ENCODE data around the gene KCNAB3. TPM values are rescaled to one million over a fixed set of nuclear protein-coding genes. Genes with fewer than 3 reads are reported as not detected.

KCNAB3 gene
- total RNA-seq, 2 donors from 2014 or later, result 1.2 to 2.2 TPM

DNA sequence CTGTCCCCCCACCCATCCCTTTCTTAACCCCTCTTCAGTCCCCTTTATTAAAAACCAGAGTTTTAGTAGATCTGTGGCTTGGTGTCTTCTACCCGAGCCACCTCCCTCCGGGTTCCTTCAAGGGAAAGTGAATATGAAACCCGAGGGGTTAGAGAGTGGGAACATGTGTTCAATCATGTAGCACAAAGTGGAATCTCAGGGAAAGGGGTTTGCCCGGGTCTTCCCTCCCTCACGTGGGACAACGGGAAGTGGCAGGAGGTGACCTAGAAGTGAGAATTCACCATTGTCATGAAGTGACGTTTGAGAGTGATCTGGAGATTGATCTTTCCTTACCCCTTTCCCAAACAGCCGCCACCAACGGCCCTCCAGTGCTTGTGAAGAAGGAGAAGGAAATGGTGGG lies 18.5 kb downstream of the KCNAB3 start:
- DNase-seq (ENCODE audit: low spot score), result no peak
- intact Hi-C loops (cut with DNase I), result loop anchor here in 1 of 2 donors (5.0 kb wide), 1 partner anchor 81 kb away; no protein-coding TSS in a partner anchor

DNA sequence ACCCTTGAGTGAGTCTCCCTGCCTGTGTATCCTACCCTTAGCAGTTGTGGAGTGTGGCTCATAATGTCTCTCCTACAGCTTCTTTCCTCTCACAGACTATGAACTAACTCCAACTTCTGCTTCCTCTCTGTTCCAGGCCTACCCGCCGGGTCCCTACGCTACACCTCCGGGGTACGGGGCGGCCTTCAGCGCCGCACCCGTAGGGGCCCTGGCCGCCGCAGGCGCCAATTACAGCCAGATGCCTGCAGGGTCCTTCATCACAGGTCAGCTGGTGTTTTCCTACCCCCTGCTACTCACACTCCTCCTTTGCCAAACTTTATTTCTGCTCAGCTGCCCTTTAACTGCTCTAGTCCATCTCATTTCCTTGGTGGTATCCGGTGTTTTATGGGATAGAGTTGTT lies 18.9 kb downstream of the KCNAB3 start:
- no peak for DNase-seq (ENCODE audit: low spot score)

DNA sequence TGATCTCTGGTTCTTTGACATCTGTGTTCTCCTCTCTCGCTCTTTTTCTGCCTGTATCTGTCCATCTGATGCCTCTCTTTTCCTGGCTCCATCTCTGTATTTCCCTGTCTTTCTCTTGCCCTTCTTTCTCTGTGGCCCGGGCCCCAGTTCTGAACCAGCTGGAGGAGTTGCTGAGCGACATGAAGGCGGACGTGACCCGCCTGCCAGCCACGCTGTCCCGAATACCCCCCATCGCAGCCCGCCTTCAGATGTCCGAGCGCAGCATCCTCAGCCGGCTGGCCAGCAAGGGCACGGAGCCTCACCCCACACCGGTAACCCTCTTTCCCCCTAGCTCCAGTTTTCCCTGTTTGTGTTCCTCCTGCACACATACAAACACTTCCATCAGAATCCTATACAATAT lies 19.4 kb downstream of the KCNAB3 start:
- intact Hi-C loops (cut with DNase I), result loop anchor here in 1 of 2 donors (5.0 kb wide), 1 partner anchor 82 kb away; no protein-coding TSS in a partner anchor
- DNase-seq (ENCODE audit: low spot score), result no peak

More for the DNA sequence above, 18.9 kb downstream of the KCNAB3 start:
- intact Hi-C loops (cut with DNase I), result loop anchor here in 1 of 2 donors (5.0 kb wide), 1 partner anchor 82 kb away; no protein-coding TSS in a partner anchor

DNA sequence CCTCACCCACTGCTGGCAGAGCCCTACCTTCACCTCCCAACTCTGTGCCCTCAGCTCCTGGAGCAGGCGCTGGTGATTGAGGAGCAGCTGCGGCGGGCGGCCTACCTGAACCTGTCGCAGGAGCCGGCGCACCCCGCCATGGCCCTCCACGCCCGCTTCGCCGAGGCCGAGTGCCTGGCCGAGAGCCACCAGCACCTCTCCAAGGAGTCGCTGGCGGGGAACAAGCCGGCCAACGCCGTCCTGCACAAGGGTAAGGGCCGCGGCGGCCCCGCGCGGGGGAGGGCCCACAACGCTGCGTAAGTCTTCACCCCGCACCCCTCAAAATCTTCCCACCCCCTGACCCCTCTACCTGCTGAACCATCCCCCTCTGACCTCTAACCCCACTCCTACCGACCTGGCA lies 20.6 kb downstream of the KCNAB3 start:
- intact Hi-C loops (cut with DNase I), result no loop called here
- no peak for DNase-seq (ENCODE audit: low spot score)

GRCh38 chr17:7903154-7904103 lies 26.2 kb downstream of the KCNAB3 start:
- DNase-seq (ENCODE audit: low spot score), result no peak
- intact Hi-C loops (cut with DNase I), result no loop called here

GRCh38 chr17:7897773-7898172 lies 31.9 kb downstream of the KCNAB3 start:
- no peak for DNase-seq (ENCODE audit: low spot score)
- intact Hi-C loops (cut with DNase I), result no loop called here

- no peak for DNase-seq (ENCODE audit: low spot score)
- intact Hi-C loops (cut with DNase I), result no loop called here
These were observed 32.6 kb downstream of the KCNAB3 start for GRCh38 chr17:7897090-7897489.

- no peak for DNase-seq (ENCODE audit: low spot score)
- intact Hi-C loops (cut with DNase I), result no loop called here
These were observed 34.8 kb downstream of the KCNAB3 start for GRCh38 chr17:7894866-7895265.

DNA sequence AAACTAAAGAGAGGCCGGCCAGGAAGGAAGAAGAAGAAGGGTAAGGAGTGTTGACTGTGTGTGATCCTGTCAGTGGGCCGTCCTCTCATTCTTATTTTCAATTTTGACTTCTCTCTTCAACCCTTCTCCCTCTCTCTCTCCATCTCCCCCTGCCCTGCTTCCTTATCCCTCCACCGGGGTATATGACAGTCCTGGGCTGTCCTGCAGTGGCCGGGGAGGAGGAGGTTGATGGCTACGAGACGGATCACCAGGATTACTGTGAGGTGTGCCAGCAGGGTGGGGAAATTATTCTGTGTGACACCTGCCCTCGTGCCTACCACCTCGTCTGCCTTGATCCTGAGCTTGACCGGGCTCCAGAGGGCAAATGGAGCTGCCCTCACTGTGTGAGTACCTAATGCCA lies 35.4 kb downstream of the KCNAB3 start:
- no peak for DNase-seq (ENCODE audit: low spot score)

DNA sequence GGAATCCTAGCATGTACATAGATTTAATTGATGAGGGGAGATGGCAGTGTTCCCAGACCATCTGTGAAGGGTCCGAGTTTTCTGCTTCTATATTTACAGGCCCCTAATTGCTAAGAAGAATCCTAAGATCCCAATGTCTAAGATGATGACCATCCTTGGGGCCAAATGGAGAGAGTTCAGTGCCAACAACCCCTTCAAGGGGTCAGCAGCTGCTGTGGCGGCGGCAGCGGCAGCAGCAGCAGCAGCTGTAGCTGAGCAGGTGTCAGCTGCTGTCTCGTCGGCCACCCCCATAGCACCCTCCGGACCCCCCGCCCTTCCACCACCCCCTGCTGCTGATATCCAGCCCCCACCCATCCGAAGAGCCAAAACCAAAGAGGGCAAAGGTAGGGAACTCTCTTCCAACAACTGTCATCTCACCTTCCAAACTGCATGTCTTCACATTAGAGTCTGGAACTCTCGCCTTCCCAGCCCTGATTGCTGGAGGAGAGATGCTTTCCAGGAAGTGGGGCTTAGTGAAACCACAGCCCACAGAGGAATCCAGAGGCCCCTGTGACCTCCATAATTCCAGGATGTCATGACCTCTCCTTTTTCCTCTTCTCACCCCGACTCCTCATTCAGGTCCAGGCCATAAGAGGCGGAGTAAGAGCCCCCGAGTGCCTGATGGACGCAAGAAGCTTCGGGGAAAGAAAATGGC lies 36.3 kb downstream of the KCNAB3 start:
- no peak for DNase-seq (ENCODE audit: low spot score)

More for the DNA sequence above, 35.4 kb downstream of the KCNAB3 start:
- intact Hi-C loops (cut with DNase I), result no loop called here

DNA sequence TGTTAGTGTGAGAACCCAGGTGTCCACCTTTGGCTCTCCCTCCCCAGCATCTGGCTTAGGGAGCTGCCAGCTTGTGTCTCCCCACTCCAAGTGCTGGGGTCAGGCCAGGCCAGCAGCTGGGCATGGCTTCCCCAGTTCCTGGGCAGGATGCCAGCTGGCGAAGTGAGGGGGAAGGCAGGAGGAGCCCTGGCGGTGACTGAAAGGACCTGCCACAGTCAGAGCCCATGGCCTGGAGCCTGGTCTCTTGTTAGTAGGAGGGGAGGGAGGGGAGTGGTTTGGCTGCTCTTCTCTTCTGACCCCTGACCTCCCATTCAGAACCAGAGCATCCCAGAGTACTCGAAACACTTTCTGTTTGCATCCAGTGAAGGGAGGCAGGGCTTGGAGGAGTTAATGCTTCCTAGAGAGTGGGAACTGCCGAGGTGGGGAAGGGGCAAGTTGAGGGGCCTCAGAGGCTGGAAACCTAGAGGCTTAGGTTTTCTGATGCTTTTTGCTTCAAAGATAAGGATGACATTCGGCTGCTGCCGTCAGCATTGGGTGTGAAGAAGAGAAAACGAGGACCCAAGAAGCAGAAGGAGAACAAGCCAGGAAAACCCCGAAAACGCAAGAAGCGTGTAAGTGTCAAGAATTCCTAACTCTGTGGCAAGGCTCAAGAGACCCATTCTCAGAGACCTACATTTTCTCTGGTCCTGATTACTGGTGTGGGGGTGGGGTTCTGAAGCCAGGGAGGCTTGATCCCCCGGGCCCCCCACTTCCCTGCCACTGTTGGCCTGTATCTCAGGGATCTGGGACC lies 40.3 kb downstream of the KCNAB3 start:
- peak; percentile 98 for DNase-seq (ENCODE audit: low spot score)
- intact Hi-C loops (cut with DNase I), result no loop called here

More for the DNA sequence above, 36.3 kb downstream of the KCNAB3 start:
- intact Hi-C loops (cut with DNase I), result no loop called here

GRCh38 chr17:7888184-7888920 lies 41.3 kb downstream of the KCNAB3 start, which contains the start of gene CHD3:
Gene CHD3, plus strand, starts transcription at chr17:7888789. Its CDS starts 212 bp downstream, at chr17:7889001.
- no peak for DNase-seq (ENCODE audit: low spot score)
- intact Hi-C loops (cut with DNase I), result no loop called here

GRCh38 chr17:7887482-7888183 lies 42.0 kb downstream of the KCNAB3 start:
- intact Hi-C loops (cut with DNase I), result no loop called here
- DNase-seq (ENCODE audit: low spot score), result peak; percentile 96

- intact Hi-C loops (cut with DNase I), result no loop called here
- no peak for DNase-seq (ENCODE audit: low spot score)
These were observed 42.6 kb downstream of the KCNAB3 start for GRCh38 chr17:7887038-7887481.

DNA sequence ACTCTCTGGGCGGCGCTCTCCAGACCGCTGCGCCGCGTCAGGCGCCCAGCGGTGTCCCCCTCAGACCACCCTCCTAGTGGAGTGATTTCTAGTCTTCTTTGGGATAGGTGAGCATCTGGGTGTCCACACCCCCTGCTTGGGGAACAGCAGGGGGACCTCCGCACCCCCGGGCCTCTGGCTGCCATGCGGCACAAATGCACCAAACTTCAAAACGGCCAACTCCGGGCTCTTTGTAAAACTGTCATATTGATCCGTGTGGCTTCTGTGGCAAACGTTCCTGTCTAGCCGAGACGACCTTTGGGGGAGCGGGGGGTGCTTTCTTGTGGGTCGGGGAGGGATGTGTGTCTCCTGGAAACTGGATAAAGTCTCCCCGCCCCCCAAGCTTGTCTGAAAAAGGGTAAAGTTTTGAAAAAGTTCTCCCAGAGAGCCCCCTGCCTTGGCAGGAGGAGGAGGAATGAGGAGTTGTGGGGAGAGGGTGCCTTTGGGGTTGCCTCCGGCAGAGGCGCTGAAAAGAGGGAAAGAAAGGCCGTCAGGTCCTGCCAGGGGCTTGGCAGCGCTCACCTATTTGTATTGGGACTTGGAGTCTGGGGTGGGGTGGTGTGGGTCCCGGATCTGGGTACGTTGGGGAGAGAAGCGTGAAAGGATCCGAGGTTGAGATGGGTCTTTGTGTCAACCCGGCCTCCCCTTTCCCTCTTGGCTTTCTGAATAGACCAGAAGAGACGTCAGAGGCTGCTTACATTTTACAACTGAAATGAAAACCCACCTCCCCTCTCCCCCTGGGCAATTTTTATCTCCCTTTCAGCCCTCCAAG lies 43.2 kb downstream of the KCNAB3 start:
- peak; percentile 80 for DNase-seq (ENCODE audit: low spot score)
- intact Hi-C loops (cut with DNase I), result no loop called here

DNA sequence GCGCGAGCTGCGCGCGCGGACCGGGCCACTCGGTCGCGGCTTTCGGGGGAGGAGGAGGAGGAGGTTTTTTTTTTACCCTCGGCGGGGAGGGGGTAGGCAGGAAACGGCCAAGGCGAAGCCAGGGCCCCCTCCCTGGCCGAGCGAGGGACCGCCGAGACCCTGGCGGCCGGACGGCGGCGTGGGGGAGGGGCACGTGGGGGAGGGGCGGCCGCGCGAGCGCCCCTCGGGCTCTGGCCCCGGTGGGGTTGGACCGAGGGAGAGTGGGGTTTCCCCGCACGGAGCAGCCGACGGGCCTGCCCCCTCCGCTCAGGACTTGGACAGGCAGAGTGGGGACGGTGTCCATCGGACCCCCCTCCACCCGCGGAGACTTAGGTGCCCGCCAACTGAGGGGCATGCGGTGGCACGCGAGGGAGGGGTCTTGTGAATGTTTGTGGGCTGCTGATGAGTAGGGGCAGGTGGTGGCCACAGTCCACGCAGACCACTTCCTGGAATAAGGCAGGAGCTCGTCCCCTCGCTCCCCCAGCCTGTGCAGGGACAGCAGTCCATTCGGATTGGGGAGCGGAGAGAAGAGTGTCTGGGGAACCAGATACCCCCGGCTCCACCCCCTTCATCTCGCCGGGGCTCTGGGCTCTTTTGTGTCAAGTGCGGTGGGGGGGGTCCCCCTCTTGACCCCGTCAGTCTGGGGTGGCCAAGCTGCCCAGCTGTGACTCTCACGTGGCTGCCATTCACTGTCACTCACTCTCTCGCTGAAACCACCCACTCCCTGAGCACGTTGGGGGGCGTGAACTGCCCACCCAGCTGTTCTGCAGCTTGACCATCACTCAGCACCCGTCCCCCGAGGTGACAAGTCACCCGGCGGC lies 44.1 kb downstream of the KCNAB3 start:
- peak; percentile 84 for DNase-seq (ENCODE audit: low spot score)
- intact Hi-C loops (cut with DNase I), result no loop called here

Data from posterior vena cava (tissue), 2 donors.